HG02678 (cell line): Measurements from ENCODE around the gene PCBP3.

Experiments used
- ATAC-seq: cut with Tn5 transposase; IDR thresholded peaks from one replicate; pipeline ENCODE4 v1.9.1; 2021; ENCODE audit warnings: mild to moderate bottlenecking, moderate library complexity; ENCODE audit not compliant: unreplicated experiment

The PCBP3 gene

GRCh38 chr21:45723049-45723958 lies 79.8 kb downstream of the PCBP3 start:
- no peak for ATAC-seq

- ATAC-seq, result no peak
Measured at GRCh38 chr21:45724345-45724961, 80.9 kb downstream of the PCBP3 start.

- no peak for ATAC-seq
Measured at GRCh38 chr21:45724994-45725843, 81.7 kb downstream of the PCBP3 start.

GRCh38 chr21:45725844-45726200 lies 82.3 kb downstream of the PCBP3 start:
- ATAC-seq, result no peak

GRCh38 chr21:45726438-45726837 lies 82.9 kb downstream of the PCBP3 start:
- no peak for ATAC-seq

GRCh38 chr21:45727390-45727789 lies 83.9 kb downstream of the PCBP3 start:
- ATAC-seq, result no peak

- no peak for ATAC-seq
Measured at GRCh38 chr21:45735259-45736000, 91.9 kb downstream of the PCBP3 start.

GRCh38 chr21:45736042-45736689 lies 92.6 kb downstream of the PCBP3 start:
- no peak for ATAC-seq

GRCh38 chr21:45736690-45737484 lies 93.4 kb downstream of the PCBP3 start:
- ATAC-seq, result no peak

- no peak for ATAC-seq
Measured at GRCh38 chr21:45737485-45738166, 94.1 kb downstream of the PCBP3 start.

- ATAC-seq, result no peak
Measured at GRCh38 chr21:45739218-45740087, 95.9 kb downstream of the PCBP3 start.

- no peak for ATAC-seq
Measured at GRCh38 chr21:45740088-45740440, 96.5 kb downstream of the PCBP3 start.

- ATAC-seq, result no peak
Measured at GRCh38 chr21:45740491-45741357, 97.2 kb downstream of the PCBP3 start.

GRCh38 chr21:45741691-45742090 lies 98.2 kb downstream of the PCBP3 start:
- no peak for ATAC-seq

GRCh38 chr21:45742247-45742646 lies 98.7 kb downstream of the PCBP3 start:
- no peak for ATAC-seq

- no peak for ATAC-seq
Measured at GRCh38 chr21:45745256-45745655, 101.7 kb downstream of the PCBP3 start.

GRCh38 chr21:45747233-45747766 lies 103.8 kb downstream of the PCBP3 start:
- no peak for ATAC-seq
